Gastrocnemius medialis (tissue), 4 donors: ENCODE measurements around the gene CPVL.

Source experiments
- POLR2A ChIP-seq, 2 donors: fragments of 450-650 bp; IDR thresholded peaks; one replicate each; pipeline ENCODE4 v1.6.1; 2017; ENCODE audit warnings: antibody characterized with exemption in 2 of 2, mild to moderate bottlenecking in 2 of 2, moderate library complexity in 2 of 2
- TF ChIP-seq, protein P1 (sequence below), 5 experiments: fragments of 450-650 bp in 3 of 5; fragments of 200-600 bp in 2 of 5; sonication (generic) in 2 of 5; IDR thresholded peaks in 4 of 5; conservative IDR thresholded peaks in 1 of 5; 1 replicate in 4 of 5; 2 replicates in 1 of 5; pipeline ENCODE4 v1.5.1; 2016 to 2019; ENCODE audit warnings: antibody characterized with exemption in 5 of 5, mild to moderate bottlenecking in 3 of 5, moderate library complexity in 3 of 5

- TF ChIP-seq, protein P1, sequence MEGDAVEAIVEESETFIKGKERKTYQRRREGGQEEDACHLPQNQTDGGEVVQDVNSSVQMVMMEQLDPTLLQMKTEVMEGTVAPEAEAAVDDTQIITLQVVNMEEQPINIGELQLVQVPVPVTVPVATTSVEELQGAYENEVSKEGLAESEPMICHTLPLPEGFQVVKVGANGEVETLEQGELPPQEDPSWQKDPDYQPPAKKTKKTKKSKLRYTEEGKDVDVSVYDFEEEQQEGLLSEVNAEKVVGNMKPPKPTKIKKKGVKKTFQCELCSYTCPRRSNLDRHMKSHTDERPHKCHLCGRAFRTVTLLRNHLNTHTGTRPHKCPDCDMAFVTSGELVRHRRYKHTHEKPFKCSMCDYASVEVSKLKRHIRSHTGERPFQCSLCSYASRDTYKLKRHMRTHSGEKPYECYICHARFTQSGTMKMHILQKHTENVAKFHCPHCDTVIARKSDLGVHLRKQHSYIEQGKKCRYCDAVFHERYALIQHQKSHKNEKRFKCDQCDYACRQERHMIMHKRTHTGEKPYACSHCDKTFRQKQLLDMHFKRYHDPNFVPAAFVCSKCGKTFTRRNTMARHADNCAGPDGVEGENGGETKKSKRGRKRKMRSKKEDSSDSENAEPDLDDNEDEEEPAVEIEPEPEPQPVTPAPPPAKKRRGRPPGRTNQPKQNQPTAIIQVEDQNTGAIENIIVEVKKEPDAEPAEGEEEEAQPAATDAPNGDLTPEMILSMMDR (IDR thresholded peaks at IDR 0.05 in 4 of 5, conservative IDR thresholded peaks at IDR 0.05 in 1 of 5): no peak
- no peak for TF ChIP-seq POLR2A (IDR thresholded peaks at IDR 0.05)
Measured at GRCh38 chr7:29090836-29091601, 55.3 kb downstream of the CPVL start.
